GM18507 (cell line): ENCODE measurements around the gene KLHL25.
"Not testable (repeated sequence)": the region's sequence is repeated elsewhere in the genome, so short reads cannot be mapped to it uniquely, and the experiment has no call there.

Experiments used
- DNase-seq: peaks from one replicate; pipeline ENCODE4 v3.0.0; 2011; ENCODE audit warnings: low read depth; ENCODE audit not compliant: insufficient read length; ENCODE audit errors: extremely low spot score
- FAIRE-seq: peaks from 2 replicates; lab custom pipeline; 2011; peaks lifted over from hg19 to GRCh38; lab: Jason Lieb, UNC

The KLHL25 gene, protein sequence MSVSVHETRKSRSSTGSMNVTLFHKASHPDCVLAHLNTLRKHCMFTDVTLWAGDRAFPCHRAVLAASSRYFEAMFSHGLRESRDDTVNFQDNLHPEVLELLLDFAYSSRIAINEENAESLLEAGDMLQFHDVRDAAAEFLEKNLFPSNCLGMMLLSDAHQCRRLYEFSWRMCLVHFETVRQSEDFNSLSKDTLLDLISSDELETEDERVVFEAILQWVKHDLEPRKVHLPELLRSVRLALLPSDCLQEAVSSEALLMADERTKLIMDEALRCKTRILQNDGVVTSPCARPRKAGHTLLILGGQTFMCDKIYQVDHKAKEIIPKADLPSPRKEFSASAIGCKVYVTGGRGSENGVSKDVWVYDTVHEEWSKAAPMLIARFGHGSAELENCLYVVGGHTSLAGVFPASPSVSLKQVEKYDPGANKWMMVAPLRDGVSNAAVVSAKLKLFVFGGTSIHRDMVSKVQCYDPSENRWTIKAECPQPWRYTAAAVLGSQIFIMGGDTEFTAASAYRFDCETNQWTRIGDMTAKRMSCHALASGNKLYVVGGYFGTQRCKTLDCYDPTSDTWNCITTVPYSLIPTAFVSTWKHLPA

GRCh38 chr15:85794598-85795336 lies at the start of gene KLHL25:
Gene KLHL25, minus strand, starts transcription at chr15:85794925. Its CDS starts 25,115 bp downstream, at chr15:85769810.
- DNase-seq (peak; percentile 98), FAIRE-seq (peak; percentile 86)

- FAIRE-seq = no peak
- DNase-seq = no peak
Observed at GRCh38 chr15:85840802-85841152, 46.1 kb upstream of the KLHL25 start.

GRCh38 chr15:85840079-85840801 lies 45.5 kb upstream of the KLHL25 start:
- FAIRE-seq (peak; percentile 87), DNase-seq (peak; percentile 67)

DNA sequence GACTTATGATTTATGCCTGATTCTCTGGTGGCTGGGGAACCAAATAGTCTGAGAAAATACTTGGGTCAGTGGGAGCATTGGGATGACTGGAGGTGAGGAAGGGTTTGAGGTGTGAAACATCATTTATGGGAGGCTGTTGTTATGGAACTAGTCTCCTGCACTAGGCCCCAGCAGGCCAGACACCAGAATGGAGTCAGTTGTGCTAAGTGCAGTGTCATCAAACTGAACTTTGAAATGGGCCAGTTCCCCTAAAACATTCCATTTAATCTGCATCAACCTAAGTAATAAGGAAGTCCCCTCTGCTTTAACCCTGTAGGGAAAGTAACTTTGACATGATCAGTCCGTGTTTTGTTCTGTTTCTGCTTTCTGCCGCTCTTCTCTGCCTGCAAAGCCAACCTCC lies 44.9 kb upstream of the KLHL25 start:
- no peak for DNase-seq
- no peak for FAIRE-seq

DNA sequence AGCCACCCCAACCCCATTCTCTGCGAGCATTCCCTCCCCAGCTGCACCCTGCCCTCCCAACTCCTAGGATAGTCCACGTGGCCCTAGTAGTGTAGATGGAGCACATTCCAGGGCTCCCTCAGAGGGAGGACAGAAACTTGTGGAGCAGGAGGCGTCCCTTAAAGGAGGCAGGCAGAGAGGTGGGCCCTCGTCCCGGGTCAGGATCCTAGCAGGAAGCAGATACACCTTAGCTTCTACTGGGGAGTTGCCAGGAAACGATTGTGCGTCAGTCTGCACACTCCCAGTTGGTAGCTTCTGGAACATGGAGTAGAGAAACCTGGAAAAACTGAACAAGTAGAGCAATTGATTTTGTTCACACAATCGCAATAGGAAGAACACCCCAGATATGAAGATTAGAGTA lies 43.9 kb upstream of the KLHL25 start:
- no peak for FAIRE-seq
- no peak for DNase-seq

DNA sequence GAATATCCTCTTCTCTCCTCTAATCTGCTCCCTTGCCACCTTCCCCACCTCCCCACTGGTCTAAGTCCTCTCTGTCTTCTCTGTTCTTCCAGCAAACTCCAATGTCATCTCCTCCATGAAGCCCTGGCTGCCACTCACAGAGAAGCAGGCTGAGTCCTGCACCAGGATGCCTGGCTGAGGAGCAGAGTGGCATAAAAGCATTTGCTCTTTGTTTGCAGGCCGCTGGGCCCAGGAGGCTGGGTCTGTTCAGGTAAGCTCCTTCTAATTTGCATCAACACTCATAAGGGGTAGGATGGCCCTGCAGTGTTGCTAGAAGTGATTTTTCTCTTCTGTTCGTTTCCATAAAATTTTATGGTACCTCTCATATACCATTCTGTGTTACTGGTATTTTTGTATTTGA lies 43.2 kb upstream of the KLHL25 start:
- DNase-seq = no peak
- no peak for FAIRE-seq

DNA sequence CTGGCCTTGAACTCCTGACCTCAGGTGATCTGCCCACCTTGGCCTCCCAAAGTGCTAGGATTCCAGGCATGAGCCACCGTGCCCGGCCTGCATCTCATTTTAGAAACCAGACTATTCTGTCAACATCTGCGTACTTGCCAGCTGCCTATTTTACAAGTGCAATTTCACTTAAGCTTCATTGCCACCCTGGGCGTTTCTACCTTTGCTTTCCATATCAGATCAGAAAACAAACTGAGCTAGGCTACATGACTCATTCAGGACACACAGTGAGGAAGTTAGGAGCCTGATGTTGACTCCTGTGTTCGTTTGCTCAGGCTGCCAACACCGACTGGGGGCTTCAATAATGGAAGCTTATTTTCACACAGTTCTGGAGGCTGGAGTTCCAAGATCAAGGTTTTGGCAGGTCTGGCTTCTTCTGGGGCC lies 42.3 kb upstream of the KLHL25 start:
- DNase-seq (no peak), FAIRE-seq (no peak)

- no peak for DNase-seq
- no peak for FAIRE-seq
Observed at GRCh38 chr15:85834651-85835050, 39.9 kb upstream of the KLHL25 start.

GRCh38 chr15:85832394-85832793 lies 37.7 kb upstream of the KLHL25 start:
- FAIRE-seq (no peak), DNase-seq (no peak)

- FAIRE-seq (no peak), DNase-seq (no peak)
Observed at GRCh38 chr15:85831415-85832113, 36.8 kb upstream of the KLHL25 start.

- FAIRE-seq, DNase-seq: not testable (repeated sequence)
Observed at GRCh38 chr15:85829754-85830153, 35.0 kb upstream of the KLHL25 start.

GRCh38 chr15:85828874-85829273 lies 34.1 kb upstream of the KLHL25 start:
- DNase-seq (no peak), FAIRE-seq (no peak)

GRCh38 chr15:85828126-85828525 lies 33.4 kb upstream of the KLHL25 start:
- DNase-seq = no peak
- FAIRE-seq = no peak

GRCh38 chr15:85826756-85827515 lies 32.2 kb upstream of the KLHL25 start:
- DNase-seq (no peak), FAIRE-seq (no peak)

GRCh38 chr15:85825719-85826118 lies 31.0 kb upstream of the KLHL25 start:
- DNase-seq (no peak), FAIRE-seq (no peak)

- FAIRE-seq (no peak), DNase-seq (no peak)
Observed at GRCh38 chr15:85825118-85825517, 30.4 kb upstream of the KLHL25 start.

DNA sequence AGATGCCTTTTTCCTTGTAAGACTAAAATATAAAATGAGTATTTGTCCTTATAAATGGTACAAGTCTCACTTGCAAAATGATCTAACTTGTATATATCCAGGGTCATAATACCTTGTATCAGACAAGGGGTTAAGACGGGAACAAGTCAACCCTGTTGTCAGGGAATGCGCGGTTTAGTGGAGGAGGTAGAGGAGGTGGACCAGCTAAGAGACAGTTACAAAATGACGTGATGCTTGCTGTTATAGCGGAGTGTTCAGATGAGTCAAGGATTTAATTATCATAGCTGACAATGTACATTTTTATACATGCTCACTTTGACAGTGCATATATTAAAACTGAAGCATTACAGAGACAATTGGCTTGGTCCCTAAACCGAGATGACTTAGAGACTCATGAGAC lies 26.8 kb upstream of the KLHL25 start:
- DNase-seq = no peak
- FAIRE-seq = no peak

DNA sequence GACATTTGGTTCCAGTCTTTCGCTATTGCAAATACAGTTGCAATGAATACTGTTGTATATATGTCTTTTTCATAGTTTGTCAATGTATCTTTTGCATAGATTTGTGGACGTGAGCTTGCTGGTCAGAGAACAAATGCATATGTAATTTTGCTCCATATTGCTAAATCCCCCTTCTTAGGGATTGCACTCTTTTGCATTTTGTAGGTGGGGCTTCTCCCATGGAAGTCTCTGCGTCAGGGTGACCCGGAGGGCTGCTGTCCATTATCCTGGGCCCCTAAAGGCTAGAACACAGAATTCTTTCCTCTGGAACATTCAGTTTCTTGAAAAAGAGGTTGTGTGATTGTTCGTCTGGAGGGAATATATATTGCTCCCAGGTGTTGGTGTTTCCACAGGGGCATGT lies 25.2 kb upstream of the KLHL25 start:
- FAIRE-seq (no peak), DNase-seq (no peak)

DNA sequence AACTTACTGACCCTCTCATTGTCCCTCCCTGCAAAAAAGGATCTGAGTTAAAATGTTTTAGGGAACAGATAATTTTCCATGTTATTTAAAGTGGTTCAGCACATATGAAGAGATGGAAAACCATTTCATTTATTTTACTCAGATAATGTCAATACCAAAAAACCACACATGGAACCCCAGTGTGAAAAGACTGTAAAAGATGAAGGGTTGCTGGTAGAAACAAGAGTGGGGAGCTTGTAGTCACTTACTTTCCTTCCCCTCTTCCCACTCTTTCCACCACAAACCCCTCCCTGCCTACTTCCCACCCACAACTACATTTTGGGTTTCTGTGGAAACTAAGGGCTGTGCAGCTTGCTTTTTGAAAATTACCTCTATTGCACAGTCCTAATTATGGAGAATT lies 18.5 kb upstream of the KLHL25 start:
- FAIRE-seq (no peak), DNase-seq (no peak)
